ENCODE measurements around the gene RSF1.
"Not testable (repeated sequence)": the region's sequence is repeated elsewhere in the genome, so short reads cannot be mapped to it uniquely, and the experiment has no call there.

The RSF1 gene

GRCh38 chr11:77820565-77821348 is at the start of gene RSF1, which contains the start of gene AAMDC:
Gene RSF1, minus strand, starts transcription at chr11:77820722. Its CDS starts 8 bp downstream, at chr11:77820714.
Gene AAMDC, plus strand, starts transcription at chr11:77821144. Its CDS starts 21,353 bp downstream, at chr11:77842497.
- peak; percentile 90 to 92 for ATAC-seq

GRCh38 chr11:77868744-77869143 is 48.2 kb upstream of the RSF1 start:
- no peak for ATAC-seq

GRCh38 chr11:77866336-77866735 is 45.8 kb upstream of the RSF1 start:
- ATAC-seq = no peak

- ATAC-seq = no peak
Measured at GRCh38 chr11:77865805-77866204, 45.3 kb upstream of the RSF1 start.

GRCh38 chr11:77861444-77861843 is 40.9 kb upstream of the RSF1 start:
- not testable (repeated sequence) for ATAC-seq

- not testable (repeated sequence) for ATAC-seq
Measured at GRCh38 chr11:77857906-77858457, 37.5 kb upstream of the RSF1 start.

- ATAC-seq = no peak
Measured at GRCh38 chr11:77854838-77855237, 34.3 kb upstream of the RSF1 start.

GRCh38 chr11:77851503-77851902 is 31.0 kb upstream of the RSF1 start:
- ATAC-seq = no peak

GRCh38 chr11:77843700-77844099 is 23.2 kb upstream of the RSF1 start:
- ATAC-seq = not testable (repeated sequence)

- ATAC-seq = no peak
Measured at GRCh38 chr11:77842441-77843121, 22.1 kb upstream of the RSF1 start.

GRCh38 chr11:77833302-77833701 is 12.8 kb upstream of the RSF1 start:
- peak in 1 of 2 donors; percentile 41 for ATAC-seq

GRCh38 chr11:77828926-77829325 is 8.4 kb upstream of the RSF1 start:
- ATAC-seq = no peak

GRCh38 chr11:77823775-77824174 is 3.3 kb upstream of the RSF1 start:
- no peak for ATAC-seq

- not testable (repeated sequence) for ATAC-seq
Measured at GRCh38 chr11:77822126-77822525, 1.6 kb upstream of the RSF1 start.

GRCh38 chr11:77821349-77821851 is 878 bp upstream of the RSF1 start:
- ATAC-seq = no peak

- peak; percentile 1 to 2 for ATAC-seq
Measured at GRCh38 chr11:77819921-77820564, 479 bp downstream of the RSF1 start.

- peak; percentile 65 to 72 for ATAC-seq
Measured at GRCh38 chr11:77819411-77819920, 1.1 kb downstream of the RSF1 start.

- no peak for ATAC-seq
Measured at GRCh38 chr11:77815459-77815858, 5.1 kb downstream of the RSF1 start.

GRCh38 chr11:77814848-77815247 is 5.7 kb downstream of the RSF1 start:
- ATAC-seq = no peak

- no peak for ATAC-seq
Measured at GRCh38 chr11:77813256-77813655, 7.3 kb downstream of the RSF1 start.

GRCh38 chr11:77806993-77807392 is 13.5 kb downstream of the RSF1 start:
- no peak for ATAC-seq

GRCh38 chr11:77806415-77806814 is 14.1 kb downstream of the RSF1 start:
- ATAC-seq = no peak

GRCh38 chr11:77801477-77801876 is 19.0 kb downstream of the RSF1 start:
- no peak for ATAC-seq

Data from activated CD4-positive, CD25-positive, alpha-beta regulatory T cell treated with anti-CD3 and anti-CD28 coated beads, Interleukin-2, amount 50 U/mL, for 24 hours (primary cell).